ENCODE measurements around the gene TRPV5.

Gene TRPV5

GRCh38 chr7:142884286-142884640, 49.3 kb downstream of the TRPV5 start:
- no peak for DNase-seq

DNA sequence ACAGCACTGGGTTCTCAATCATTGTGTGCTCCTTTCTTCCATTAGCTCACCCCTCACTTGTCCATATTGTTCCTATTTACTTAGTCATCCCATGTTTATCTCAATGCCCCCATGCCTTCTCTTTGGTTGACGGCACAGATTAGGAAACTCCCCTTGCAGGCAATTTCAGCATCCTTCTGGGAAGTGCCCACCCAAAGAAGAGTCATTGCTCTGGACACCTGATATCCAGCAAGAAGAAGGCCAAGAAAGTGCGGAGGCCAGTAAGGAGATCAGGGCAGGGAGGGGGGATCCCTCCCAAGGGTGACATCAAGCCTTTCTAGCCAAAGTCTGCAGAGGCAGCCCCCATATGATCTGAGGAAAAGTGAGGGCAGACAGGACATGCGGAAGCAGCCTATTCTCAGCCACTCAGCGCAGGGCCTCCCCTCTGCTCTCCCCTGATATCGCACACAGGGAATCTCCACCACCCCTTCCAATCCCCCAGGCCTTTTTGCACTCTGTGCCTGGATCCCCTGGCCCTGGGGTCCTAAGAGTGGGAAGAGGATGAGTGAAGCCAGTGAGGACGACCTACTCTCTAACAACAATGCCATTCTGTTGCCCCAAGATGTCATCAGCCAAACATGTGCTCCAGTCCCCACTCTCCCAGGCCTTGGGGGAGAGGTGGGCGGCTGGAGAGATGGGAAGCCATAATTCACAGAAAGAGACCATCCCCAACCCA, 49.8 kb downstream of the TRPV5 start:
- no peak for DNase-seq

DNA sequence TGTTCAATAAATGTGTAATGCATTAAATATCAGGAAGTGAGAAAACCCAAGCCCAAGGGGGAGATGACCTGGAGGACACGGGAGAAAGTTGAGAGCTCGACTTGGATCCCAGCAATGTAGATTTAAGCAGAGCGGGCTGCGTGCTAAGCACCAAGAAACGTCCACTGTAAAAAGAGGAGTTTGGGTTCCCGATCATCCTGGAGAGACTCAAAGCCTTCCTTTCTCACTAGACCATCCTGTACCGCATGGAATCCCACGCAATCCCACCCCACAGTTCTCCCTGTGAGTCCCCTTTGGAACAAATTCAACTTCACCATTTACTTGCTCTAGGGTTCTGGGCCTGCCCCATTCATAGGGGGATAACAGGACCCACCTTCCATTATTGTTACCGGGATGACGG, 50.4 kb downstream of the TRPV5 start:
- no peak for DNase-seq

GRCh38 chr7:142882338-142882678, 51.2 kb downstream of the TRPV5 start:
- DNase-seq: no peak

- DNase-seq: no peak
Observed at GRCh38 chr7:142881586-142882337, 51.8 kb downstream of the TRPV5 start.

GRCh38 chr7:142880876-142881505, 52.6 kb downstream of the TRPV5 start:
- peak; percentile 60 for DNase-seq

DNA sequence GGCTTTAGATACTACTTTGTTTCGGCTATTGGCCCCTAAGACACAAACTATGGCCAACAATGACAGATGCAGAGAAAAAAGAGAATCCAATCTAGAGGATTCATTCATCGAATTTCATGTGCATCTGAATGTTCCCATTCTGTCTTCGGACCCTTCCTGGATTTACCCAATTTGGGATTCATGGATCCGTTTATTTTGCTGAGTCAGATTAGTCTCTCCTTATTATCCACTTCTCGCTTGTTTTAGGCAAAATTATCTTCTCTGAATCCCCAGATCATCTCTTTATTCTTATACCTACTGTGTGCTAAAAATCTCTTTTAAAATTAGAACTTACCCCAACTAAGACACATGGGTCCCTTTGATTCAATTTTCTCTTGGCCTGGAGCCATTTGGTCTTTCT, 54.5 kb downstream of the TRPV5 start:
- no peak for DNase-seq

- DNase-seq: no peak
Observed at GRCh38 chr7:142878315-142878714, 55.2 kb downstream of the TRPV5 start.

- DNase-seq: no peak
Observed at GRCh38 chr7:142876991-142877910, 56.3 kb downstream of the TRPV5 start.

- DNase-seq: no peak
Observed at GRCh38 chr7:142876236-142876960, 57.1 kb downstream of the TRPV5 start.

- no peak for DNase-seq
Observed at GRCh38 chr7:142875456-142875855, 58.1 kb downstream of the TRPV5 start.

DNA sequence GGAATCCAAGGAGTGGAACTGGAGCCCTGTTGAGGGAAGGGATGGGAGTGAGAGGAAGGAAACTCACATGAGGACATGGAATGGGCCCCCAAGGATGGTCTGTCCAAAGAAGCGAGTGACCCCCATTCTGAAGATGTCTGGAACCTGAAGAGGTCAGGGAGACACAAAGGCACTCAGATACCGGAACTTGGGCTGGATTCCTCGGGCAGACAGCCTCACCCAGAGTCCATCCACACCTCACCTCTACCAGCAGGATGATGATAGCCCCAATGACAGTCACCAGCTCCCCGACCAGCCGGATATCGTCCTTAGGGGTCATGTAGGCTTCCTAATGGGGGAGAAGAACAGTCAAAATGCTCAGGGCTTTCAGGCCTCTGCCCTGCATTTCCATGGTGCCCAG, 58.7 kb downstream of the TRPV5 start:
- no peak for DNase-seq

DNA sequence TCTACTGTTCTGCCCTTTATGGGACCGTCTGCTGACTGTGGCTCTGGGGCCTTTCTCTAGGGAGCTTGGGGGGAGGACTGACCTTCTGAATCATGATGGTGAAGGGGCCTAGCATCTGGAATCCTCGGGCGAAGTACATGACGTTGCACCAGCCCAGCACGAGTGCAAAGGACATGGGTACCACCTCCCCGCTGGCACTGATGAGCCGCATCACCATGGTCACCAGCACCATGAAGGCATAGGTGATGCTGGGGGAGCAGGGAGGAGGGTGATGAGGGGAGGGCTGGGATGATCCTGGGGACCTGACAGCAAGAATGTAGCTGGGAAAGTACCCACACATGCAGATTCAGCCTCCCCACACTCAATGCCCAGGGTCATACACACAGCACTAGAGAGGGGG, 59.1 kb downstream of the TRPV5 start:
- DNase-seq: no peak

GRCh38 chr7:142873871-142874270, 59.7 kb downstream of the TRPV5 start:
- DNase-seq: no peak

DNA sequence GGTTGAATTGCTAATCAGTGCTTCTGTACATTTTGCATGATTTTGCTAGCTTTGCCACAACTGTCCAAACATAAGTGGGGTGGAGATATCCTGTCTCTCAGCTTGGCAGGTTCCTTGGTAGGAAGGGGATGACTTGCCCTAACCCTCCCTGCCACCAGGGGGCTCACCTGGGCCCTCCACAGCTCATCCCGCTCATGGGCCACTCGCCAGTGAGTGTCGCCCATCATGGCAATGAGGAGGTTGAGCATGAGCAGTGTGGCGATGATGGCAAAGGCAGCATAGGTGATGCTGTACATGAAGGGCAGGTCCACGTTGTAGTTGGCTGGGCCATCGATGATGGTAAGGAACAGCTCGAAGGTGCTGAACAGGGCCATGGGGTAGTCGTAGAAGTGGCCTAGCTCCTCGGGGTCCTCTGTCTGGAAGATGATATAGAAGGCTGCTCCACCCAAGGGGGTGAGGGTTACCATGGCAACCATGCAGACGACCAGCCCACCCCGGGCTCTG, 60.2 kb downstream of the TRPV5 start:
- peak; percentile 62 for DNase-seq

DNA sequence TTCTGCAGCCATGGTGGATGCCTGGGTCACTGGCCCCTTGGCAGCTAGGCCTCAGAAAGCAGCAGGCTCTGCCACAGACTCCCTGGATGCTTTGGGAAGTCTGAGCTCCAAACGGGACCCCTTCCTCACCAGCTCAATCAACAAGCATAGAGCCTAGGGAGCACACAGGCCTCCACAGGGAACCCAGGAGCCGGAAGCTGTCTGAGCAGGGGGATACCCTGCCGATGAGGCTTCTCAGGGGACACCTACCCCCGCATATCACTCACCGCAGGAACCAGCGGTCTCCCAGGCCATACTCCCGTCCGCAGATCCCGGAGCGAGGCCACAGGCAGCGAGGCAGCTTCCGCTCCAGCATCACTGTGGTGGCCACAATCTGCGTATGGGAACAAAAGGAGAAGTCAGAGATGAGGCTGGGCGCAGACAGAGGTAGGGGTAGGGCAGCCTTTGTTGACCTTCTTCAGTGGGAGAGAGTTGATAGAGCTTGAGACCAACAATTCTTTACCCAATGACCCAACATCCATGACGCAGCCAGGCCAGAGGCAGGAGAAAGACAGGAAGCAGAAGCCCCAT, 61.4 kb downstream of the TRPV5 start:
- no peak for DNase-seq

DNA sequence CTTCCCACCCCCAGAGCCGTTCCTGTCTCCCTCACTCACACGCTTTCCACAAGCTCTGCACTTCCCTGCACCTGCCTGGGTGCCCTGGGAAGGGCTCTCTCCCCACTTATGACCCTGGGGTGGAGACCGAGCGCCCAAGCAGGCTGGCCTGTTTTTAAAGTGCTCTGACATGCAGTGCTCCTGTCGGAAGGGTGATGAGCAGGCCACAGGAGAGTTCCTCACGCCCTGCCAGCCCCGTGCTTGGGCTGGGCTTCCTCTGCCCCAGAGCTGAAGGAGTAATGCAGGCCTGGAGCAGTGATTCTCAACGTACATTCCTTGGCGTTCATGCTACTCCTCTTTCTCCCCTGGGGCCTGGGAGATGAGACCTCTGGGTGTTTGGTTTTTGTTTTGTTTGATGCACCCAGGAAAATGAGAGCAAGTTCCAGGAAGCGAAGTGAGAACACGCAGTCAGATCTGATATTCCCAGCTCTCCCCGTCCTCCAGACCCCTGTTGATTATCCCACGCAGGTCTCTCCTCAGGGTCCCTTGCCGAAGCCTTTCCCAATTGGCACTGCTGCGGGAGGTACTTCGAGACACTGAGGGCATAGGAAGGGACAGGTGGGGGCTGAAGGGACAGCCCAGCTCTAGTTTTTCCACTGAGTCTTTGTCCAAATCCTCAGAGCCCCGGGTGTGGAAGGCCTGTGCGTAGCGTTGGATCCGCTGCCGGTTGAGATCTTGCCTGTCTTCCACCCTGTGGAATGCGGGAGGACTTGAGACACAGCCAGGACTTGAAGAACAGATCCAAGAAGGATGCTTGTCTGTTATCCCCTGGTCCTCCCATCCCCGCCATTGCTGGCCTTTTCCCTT, 62.1 kb downstream of the TRPV5 start:
- no peak for DNase-seq

- no peak for DNase-seq
Observed at GRCh38 chr7:142870566-142871259, 62.8 kb downstream of the TRPV5 start.

DNA sequence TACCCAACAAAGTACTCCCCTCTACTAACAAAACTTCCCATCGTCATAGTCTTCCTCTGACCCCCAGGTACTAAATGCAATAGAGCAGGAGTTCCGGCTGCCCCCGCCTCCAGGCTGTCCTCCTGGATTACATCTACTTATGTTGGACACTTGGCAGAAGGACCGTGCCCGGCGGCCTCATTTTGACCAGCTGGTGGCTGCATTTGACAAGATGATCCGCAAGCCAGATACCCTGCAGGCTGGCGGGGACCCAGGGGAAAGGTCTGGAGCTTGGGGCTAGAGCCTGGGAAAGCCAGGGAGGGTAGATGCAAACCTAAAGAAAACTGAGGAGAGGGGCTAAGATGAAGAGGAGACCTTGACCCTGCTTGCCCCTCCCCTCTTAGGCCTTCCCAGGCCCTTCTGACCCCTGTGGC, 63.4 kb downstream of the TRPV5 start:
- no peak for DNase-seq

GRCh38 chr7:142869434-142869833, 64.1 kb downstream of the TRPV5 start:
- DNase-seq: no peak
